Right lobe of liver (tissue), 4 donors: ENCODE measurements around the gene COL4A4.

Source experiments
- POLR2A ChIP-seq: fragments of 450-650 bp; IDR thresholded peaks from one replicate; pipeline ENCODE4 v1.6.1; 2017; ENCODE audit warnings: antibody characterized with exemption, mild to moderate bottlenecking
- TF ChIP-seq, protein P1 (sequence below), 4 donors: fragments of 200-600 bp in 3 of 4; fragments of 450-650 bp in 1 of 4; IDR thresholded peaks; one replicate each; pipeline versions ENCODE4 v1.5.1 to v1.8.0; 2016 to 2022; ENCODE audit warnings: antibody characterized with exemption in 4 of 4, mild to moderate bottlenecking in 2 of 4
- donor health status: DM: no; HTN: no; CAD: no.
- donor health status: DM: no; HTN: no; CAD: no.
- donor health status: DM: no; HTN: yes; CAD: no.

DNA sequence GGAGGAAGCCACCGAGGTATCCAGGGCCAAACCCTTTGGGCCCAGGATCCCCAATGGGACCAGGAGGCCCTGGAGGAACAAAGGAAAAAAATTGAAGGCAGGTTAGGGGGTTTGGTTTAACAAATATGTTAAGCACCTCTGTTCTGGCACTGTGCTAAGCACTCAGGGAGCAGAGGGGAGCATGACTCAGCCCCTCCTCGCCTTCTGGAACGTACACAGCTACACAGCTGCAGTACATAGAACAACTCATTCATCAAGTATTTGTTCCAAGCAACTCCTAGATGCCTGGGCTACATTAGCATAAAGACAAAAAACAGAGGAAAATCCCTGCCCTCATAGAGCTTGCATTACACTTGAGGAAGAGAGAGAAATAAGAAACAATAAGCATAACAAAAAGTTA lies 153.6 kb downstream of the COL4A4 start:
- TF ChIP-seq, protein P1, sequence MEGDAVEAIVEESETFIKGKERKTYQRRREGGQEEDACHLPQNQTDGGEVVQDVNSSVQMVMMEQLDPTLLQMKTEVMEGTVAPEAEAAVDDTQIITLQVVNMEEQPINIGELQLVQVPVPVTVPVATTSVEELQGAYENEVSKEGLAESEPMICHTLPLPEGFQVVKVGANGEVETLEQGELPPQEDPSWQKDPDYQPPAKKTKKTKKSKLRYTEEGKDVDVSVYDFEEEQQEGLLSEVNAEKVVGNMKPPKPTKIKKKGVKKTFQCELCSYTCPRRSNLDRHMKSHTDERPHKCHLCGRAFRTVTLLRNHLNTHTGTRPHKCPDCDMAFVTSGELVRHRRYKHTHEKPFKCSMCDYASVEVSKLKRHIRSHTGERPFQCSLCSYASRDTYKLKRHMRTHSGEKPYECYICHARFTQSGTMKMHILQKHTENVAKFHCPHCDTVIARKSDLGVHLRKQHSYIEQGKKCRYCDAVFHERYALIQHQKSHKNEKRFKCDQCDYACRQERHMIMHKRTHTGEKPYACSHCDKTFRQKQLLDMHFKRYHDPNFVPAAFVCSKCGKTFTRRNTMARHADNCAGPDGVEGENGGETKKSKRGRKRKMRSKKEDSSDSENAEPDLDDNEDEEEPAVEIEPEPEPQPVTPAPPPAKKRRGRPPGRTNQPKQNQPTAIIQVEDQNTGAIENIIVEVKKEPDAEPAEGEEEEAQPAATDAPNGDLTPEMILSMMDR (IDR thresholded peaks at IDR 0.05) = no peak
- TF ChIP-seq POLR2A = no peak
